Neural cell (in vitro differentiated cells): ENCODE data around the gene ADPRM.

Source experiments
- EZH2 ChIP-seq: fragments of 200-600, 300-800 bp; shearing (Covaris generic), sonication (generic); IDR thresholded peaks from 2 replicates; pipeline ENCODE4 v1.6.1; 2014; ENCODE audit warnings: antibody characterized with exemption, low read length, borderline replicate concordance, mild to moderate bottlenecking; ENCODE audit not compliant: insufficient read depth, poor library complexity, severe bottlenecking
- MXI1 ChIP-seq: fragments of 450-650 bp; conservative IDR thresholded peaks from 2 replicates; pipeline ENCODE4 v1.6.1; 2014; ENCODE audit warnings: antibody characterized with exemption, mild to moderate bottlenecking; ENCODE audit not compliant: poor library complexity, severe bottlenecking
- POLR2AphosphoS5 ChIP-seq: IDR thresholded peaks from 2 replicates; pipeline ENCODE4 v1.6.1; 2012
- RAD21 ChIP-seq: fragments of 450-650 bp; conservative IDR thresholded peaks from 2 replicates; pipeline ENCODE4 v1.6.1; 2014; ENCODE audit warnings: antibody characterized with exemption, mild to moderate bottlenecking, moderate library complexity
- SMC3 ChIP-seq: fragments of 450-650 bp; conservative IDR thresholded peaks from 2 replicates; pipeline ENCODE4 v1.6.1; 2014; ENCODE audit warnings: antibody characterized with exemption, mild to moderate bottlenecking, moderate library complexity; ENCODE audit not compliant: poor library complexity
- TAF1 ChIP-seq: IDR thresholded peaks from 2 replicates; pipeline ENCODE4 v1.6.1; 2012; ENCODE audit warnings: low read depth
- TF ChIP-seq, protein P1 (sequence below): fragments of 450-650 bp; IDR thresholded peaks from 2 replicates; pipeline ENCODE4 v1.5.1; 2014; ENCODE audit warnings: antibody characterized with exemption, mild to moderate bottlenecking, moderate library complexity; ENCODE audit not compliant: poor library complexity, severe bottlenecking
- TF ChIP-seq, protein P2 (sequence below): IDR thresholded peaks from 2 replicates; pipeline ENCODE4 v1.6.1; 2012; ENCODE audit warnings: borderline replicate concordance

DNA sequence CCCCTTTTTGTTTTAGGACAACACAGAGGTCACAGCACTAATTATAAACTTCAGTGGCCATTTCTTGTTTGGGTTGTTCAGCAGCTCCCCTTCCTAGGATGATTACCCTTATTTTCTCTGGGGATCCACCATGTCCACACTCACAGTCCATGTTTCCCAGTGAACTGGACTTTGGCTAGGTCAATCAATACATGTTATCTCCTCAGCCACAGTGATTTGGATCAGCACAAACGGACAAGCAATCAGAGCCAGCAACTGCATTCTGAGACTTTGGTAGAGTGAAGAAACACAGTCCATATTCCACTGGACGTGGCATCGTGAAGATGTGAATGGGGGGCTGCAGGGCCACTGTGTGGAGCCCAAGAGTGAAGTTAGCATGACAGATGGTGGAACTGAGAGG, 27.9 kb downstream of the ADPRM start:
- TF ChIP-seq, protein P1, sequence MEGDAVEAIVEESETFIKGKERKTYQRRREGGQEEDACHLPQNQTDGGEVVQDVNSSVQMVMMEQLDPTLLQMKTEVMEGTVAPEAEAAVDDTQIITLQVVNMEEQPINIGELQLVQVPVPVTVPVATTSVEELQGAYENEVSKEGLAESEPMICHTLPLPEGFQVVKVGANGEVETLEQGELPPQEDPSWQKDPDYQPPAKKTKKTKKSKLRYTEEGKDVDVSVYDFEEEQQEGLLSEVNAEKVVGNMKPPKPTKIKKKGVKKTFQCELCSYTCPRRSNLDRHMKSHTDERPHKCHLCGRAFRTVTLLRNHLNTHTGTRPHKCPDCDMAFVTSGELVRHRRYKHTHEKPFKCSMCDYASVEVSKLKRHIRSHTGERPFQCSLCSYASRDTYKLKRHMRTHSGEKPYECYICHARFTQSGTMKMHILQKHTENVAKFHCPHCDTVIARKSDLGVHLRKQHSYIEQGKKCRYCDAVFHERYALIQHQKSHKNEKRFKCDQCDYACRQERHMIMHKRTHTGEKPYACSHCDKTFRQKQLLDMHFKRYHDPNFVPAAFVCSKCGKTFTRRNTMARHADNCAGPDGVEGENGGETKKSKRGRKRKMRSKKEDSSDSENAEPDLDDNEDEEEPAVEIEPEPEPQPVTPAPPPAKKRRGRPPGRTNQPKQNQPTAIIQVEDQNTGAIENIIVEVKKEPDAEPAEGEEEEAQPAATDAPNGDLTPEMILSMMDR = no peak
- TF ChIP-seq, protein P2, sequence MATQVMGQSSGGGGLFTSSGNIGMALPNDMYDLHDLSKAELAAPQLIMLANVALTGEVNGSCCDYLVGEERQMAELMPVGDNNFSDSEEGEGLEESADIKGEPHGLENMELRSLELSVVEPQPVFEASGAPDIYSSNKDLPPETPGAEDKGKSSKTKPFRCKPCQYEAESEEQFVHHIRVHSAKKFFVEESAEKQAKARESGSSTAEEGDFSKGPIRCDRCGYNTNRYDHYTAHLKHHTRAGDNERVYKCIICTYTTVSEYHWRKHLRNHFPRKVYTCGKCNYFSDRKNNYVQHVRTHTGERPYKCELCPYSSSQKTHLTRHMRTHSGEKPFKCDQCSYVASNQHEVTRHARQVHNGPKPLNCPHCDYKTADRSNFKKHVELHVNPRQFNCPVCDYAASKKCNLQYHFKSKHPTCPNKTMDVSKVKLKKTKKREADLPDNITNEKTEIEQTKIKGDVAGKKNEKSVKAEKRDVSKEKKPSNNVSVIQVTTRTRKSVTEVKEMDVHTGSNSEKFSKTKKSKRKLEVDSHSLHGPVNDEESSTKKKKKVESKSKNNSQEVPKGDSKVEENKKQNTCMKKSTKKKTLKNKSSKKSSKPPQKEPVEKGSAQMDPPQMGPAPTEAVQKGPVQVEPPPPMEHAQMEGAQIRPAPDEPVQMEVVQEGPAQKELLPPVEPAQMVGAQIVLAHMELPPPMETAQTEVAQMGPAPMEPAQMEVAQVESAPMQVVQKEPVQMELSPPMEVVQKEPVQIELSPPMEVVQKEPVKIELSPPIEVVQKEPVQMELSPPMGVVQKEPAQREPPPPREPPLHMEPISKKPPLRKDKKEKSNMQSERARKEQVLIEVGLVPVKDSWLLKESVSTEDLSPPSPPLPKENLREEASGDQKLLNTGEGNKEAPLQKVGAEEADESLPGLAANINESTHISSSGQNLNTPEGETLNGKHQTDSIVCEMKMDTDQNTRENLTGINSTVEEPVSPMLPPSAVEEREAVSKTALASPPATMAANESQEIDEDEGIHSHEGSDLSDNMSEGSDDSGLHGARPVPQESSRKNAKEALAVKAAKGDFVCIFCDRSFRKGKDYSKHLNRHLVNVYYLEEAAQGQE = no peak
- TF ChIP-seq EZH2 (no peak), POLR2AphosphoS5 (no peak), MXI1 (no peak), TAF1 (no peak), SMC3 (no peak), RAD21 (no peak)
